HG03520 (cell line): ENCODE data around the gene UBE2Q1.

Experiments used
- ATAC-seq: cut with Tn5 transposase; IDR thresholded peaks from one replicate; pipeline ENCODE4 v1.9.1; 2021; ENCODE audit warnings: mild to moderate bottlenecking, moderate library complexity; ENCODE audit not compliant: unreplicated experiment

The UBE2Q1 gene

DNA sequence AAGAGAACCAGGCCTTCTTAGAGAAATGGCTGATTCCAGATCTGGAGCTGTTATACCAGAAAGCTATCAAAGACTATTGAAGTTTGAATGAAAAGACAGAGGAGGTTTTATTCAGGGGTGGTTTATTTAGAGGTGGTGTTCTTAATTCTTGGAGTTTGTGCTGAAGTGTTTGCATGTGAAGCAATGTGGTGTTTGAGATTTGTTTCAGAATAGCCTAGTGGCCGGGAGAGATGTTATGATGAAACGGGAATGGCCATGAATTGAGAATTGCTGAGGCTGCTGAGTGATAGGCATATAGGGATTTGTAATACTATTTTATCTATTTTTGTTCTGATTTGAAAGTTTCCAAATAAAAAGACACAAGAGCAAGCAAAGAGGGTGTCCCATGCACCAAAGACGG, 45.7 kb downstream of the UBE2Q1 start:
- no peak for ATAC-seq

GRCh38 chr1:154503898-154504297, 54.6 kb downstream of the UBE2Q1 start:
- ATAC-seq = no peak

GRCh38 chr1:154502744-154503115, 55.7 kb downstream of the UBE2Q1 start:
- ATAC-seq = no peak

DNA sequence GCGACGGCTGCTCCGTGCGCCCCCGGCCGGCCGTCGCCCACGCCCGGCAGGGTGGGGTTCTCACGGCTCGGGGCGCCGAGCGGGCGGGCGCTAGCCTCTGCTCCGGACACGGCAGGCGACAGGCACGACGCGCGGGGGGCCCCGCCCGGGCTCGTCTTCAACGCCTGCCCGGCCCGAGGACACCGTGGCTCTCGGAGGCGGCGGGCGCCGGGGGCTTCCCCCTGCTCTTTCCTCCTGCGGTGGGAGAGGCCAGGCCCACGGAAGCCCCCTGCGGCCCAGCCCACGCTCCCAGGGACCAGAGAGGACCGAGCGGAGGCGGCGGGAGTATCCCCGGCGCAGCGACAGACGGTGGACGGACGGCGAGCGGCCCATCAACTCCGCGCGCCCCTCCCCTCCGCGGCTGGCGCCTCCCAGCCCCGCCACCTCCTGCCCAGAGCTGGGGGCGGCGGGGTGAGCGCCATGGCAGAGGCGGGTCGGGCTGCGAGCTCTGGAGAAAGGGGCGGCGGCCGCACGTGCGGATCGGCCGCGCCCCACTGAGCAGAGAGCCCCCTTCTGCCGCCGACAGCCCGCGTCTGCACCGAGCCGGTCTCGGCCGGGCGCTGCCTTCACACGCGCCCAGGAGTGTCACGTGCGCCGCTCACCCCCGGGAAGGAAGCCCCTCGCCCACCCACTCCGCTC, 56.3 kb downstream of the UBE2Q1 start, which contains the start of the genes SHE and TDRD10:
Gene SHE, minus strand, starts transcription at position 347 of the 678 bp plus-strand sequence. CDS start 386 bp downstream, outside the sequence.
Gene TDRD10, plus strand, starts transcription at position 154 of the 678 bp plus-strand sequence. CDS start 4,685 bp downstream, outside the sequence.
- ATAC-seq = no peak

GRCh38 chr1:154501423-154502065, 56.9 kb downstream of the UBE2Q1 start:
- no peak for ATAC-seq

GRCh38 chr1:154500533-154500932, 57.9 kb downstream of the UBE2Q1 start:
- ATAC-seq = no peak

- no peak for ATAC-seq
Observed at GRCh38 chr1:154499446-154499845, 59.0 kb downstream of the UBE2Q1 start.
